Activated CD8-positive, alpha-beta memory T cell treated with anti-CD3 and anti-CD28 coated beads, Interleukin-2, amount 10 ng/mL, durations not matched to agents 7 days and 5 days (primary cell): ENCODE data around the gene POLG. TPM values are rescaled to one million over a fixed set of nuclear protein-coding genes. Genes with fewer than 3 reads are reported as not detected.
A peak's percentile ranks its signal among the peaks of the same experiment; 100 is the strongest.

Experiments used
- ATAC-seq: fragments of 150-1000 bp; cut with Tn5 transposase; one replicate; pipeline ENCODE4 v1.10.0; 2021; ENCODE audit warnings: moderate library complexity
- CTCF ChIA-PET: fragments of 350-600 bp; sonication (Branson Sonifier 250); formaldehyde crosslinking; loops from one replicate; lab custom pipeline; 2021; ENCODE audit warnings: antibody characterized with exemption; lab: Charles Lee
- DNase-seq: peaks from one replicate; pipeline ENCODE4 v3.0.0-alpha.2; 2020
- H3K27ac Mint-ChIP-seq: one replicate; pipeline ENCODE4 v1.8.0; 2021; ENCODE audit warnings: mild to moderate bottlenecking, mixed read lengths
- H3K27me3 Mint-ChIP-seq: one replicate; pipeline ENCODE4 v1.8.0; 2021; ENCODE audit warnings: mixed read lengths
- H3K36me3 Mint-ChIP-seq: one replicate; pipeline ENCODE4 v1.8.0; 2021; ENCODE audit warnings: mild to moderate bottlenecking, mixed read lengths
- H3K4me1 Mint-ChIP-seq: one replicate; pipeline ENCODE4 v1.8.0; 2021; ENCODE audit warnings: mixed read lengths
- H3K4me3 Mint-ChIP-seq: one replicate; pipeline ENCODE4 v1.8.0; 2021; ENCODE audit warnings: mild to moderate bottlenecking, moderate library complexity, mixed read lengths
- H3K9me3 Mint-ChIP-seq: one replicate; pipeline ENCODE4 v1.8.0; 2022; ENCODE audit warnings: low read depth, mixed read lengths
- total RNA-seq, 2 experiments: library from RNA; stranded (reverse); gene quantifications; one replicate each; pipeline ENCODE4 v1.2.3, GENCODE V29; 2021

Gene POLG
- total RNA-seq, 2 experiments from 2014 or later: 117 to 119 TPM

GRCh38 chr15:89358755-89359439 lies 24.3 kb upstream of the POLG start:
- peak overlapping the region; percentile 54 for H3K27ac Mint-ChIP-seq
- peak overlapping the region; percentile 73 for H3K4me3 Mint-ChIP-seq
- H3K36me3 Mint-ChIP-seq: no peaks in the 10 kb centered on the region
- DNase-seq: peak; percentile 86
- no peaks in the 10 kb centered on the region for H3K9me3 Mint-ChIP-seq
- ATAC-seq: peak; percentile 93
- H3K4me1 Mint-ChIP-seq: peaks cover 7% of the 10 kb centered on the region
- H3K27me3 Mint-ChIP-seq: peaks cover 83% of the 10 kb centered on the region
- CTCF ChIA-PET: interaction anchor here (0.6 to 11.3 kb wide), 47 partner anchors 8 to 892 kb away, joined by 3 to 154 read pairs (median 5); partner anchors contain the start of gene POLG

GRCh38 chr15:89358435-89358754 lies 23.8 kb upstream of the POLG start:
- Mint-ChIP-seq H3K4me3 (peak overlapping the region; percentile 73), H3K27me3 (peaks cover 83% of the 10 kb centered on the region), H3K27ac (no peak overlapping the region), H3K9me3 (no peaks in the 10 kb centered on the region), H3K36me3 (no peaks in the 10 kb centered on the region), H3K4me1 (peaks cover 7% of the 10 kb centered on the region)
- DNase-seq (no peak), ATAC-seq (peak; percentile 13)
- CTCF ChIA-PET: interaction anchor here (0.6 to 11.3 kb wide), 44 partner anchors 8 to 454 kb away, joined by 3 to 154 read pairs (median 6); partner anchors contain the start of gene POLG

GRCh38 chr15:89356634-89357298 lies 22.1 kb upstream of the POLG start:
- Mint-ChIP-seq H3K9me3 (no peaks in the 10 kb centered on the region), H3K4me1 (peaks cover 7% of the 10 kb centered on the region), H3K27me3 (peaks cover 80% of the 10 kb centered on the region), H3K4me3 (no peak overlapping the region), H3K27ac (no peak overlapping the region), H3K36me3 (no peaks in the 10 kb centered on the region)
- ATAC-seq: no peak
- DNase-seq: no peak
- CTCF ChIA-PET: interaction anchor here (0.7 to 11.3 kb wide), 11 partner anchors 10 to 116 kb away, joined by 3 to 154 read pairs (median 76); partner anchors contain the start of gene POLG

- no peak for ATAC-seq
- peaks cover 9% of the 10 kb centered on the region for H3K4me1 Mint-ChIP-seq
- no peaks in the 10 kb centered on the region for H3K9me3 Mint-ChIP-seq
- peaks cover 62% of the 10 kb centered on the region for H3K27me3 Mint-ChIP-seq
- H3K4me3 Mint-ChIP-seq: no peak overlapping the region
- CTCF ChIA-PET: interaction anchor here (0.7 to 11.3 kb wide), 5 partner anchors 19 to 188 kb away, joined by 3 to 120 read pairs (median 4); partner anchors contain the start of gene POLG
- no peaks in the 10 kb centered on the region for H3K36me3 Mint-ChIP-seq
- no peak for DNase-seq
- H3K27ac Mint-ChIP-seq: no peak overlapping the region
Observed at GRCh38 chr15:89353991-89354390, 19.4 kb upstream of the POLG start.

- no peak overlapping the region for H3K27ac Mint-ChIP-seq
- peaks cover 55% of the 10 kb centered on the region for H3K27me3 Mint-ChIP-seq
- no peaks in the 10 kb centered on the region for H3K9me3 Mint-ChIP-seq
- no peak for DNase-seq
- CTCF ChIA-PET: interaction anchor here (0.8 to 11.3 kb wide), 2 partner anchors 18 to 71 kb away, joined by 3 to 120 read pairs; partner anchors contain the start of gene POLG
- no peaks in the 10 kb centered on the region for H3K36me3 Mint-ChIP-seq
- H3K4me3 Mint-ChIP-seq: no peak overlapping the region
- peak; percentile 42 for ATAC-seq
- peaks cover 8% of the 10 kb centered on the region for H3K4me1 Mint-ChIP-seq
Observed at GRCh38 chr15:89352476-89352875, 17.9 kb upstream of the POLG start.

- Mint-ChIP-seq H3K27ac (no peak overlapping the region), H3K4me1 (peaks cover 8% of the 10 kb centered on the region), H3K4me3 (no peak overlapping the region), H3K9me3 (no peaks in the 10 kb centered on the region), H3K27me3 (peaks cover 45% of the 10 kb centered on the region), H3K36me3 (no peaks in the 10 kb centered on the region)
- CTCF ChIA-PET: interaction anchor here (0.7 to 11.3 kb wide), 4 partner anchors 9 to 123 kb away, joined by 3 to 120 read pairs (median 40); partner anchors contain the start of gene POLG
- DNase-seq (no peak), ATAC-seq (no peak)
Observed at GRCh38 chr15:89349206-89349558, 14.6 kb upstream of the POLG start.

- Mint-ChIP-seq H3K4me1 (peaks cover 8% of the 10 kb centered on the region), H3K27me3 (peaks cover 31% of the 10 kb centered on the region), H3K9me3 (no peaks in the 10 kb centered on the region), H3K36me3 (no peaks in the 10 kb centered on the region), H3K27ac (no peak overlapping the region), H3K4me3 (no peak overlapping the region)
- CTCF ChIA-PET: interaction anchor here (8.6 kb wide), 1 partner anchor 12 kb away, joined by 76 read pairs; no protein-coding TSS in a partner anchor
- DNase-seq (no peak), ATAC-seq (no peak)
Observed at GRCh38 chr15:89346516-89347231, 12.1 kb upstream of the POLG start.

- Mint-ChIP-seq H3K9me3 (no peaks in the 10 kb centered on the region), H3K27ac (no peak overlapping the region), H3K36me3 (no peaks in the 10 kb centered on the region), H3K4me3 (no peak overlapping the region), H3K4me1 (peaks cover 8% of the 10 kb centered on the region), H3K27me3 (peaks cover 37% of the 10 kb centered on the region)
- no peak for DNase-seq
- no peak for ATAC-seq
- CTCF ChIA-PET: interaction anchor here (1.1 to 8.6 kb wide), 2 partner anchors 13 to 89 kb away, joined by 3 to 76 read pairs; no protein-coding TSS in a partner anchor
Observed at GRCh38 chr15:89345248-89345647, 10.6 kb upstream of the POLG start.

GRCh38 chr15:89342840-89343239 lies 8.2 kb upstream of the POLG start:
- no peak overlapping the region for H3K4me3 Mint-ChIP-seq
- H3K9me3 Mint-ChIP-seq: no peaks in the 10 kb centered on the region
- H3K4me1 Mint-ChIP-seq: peaks cover 3% of the 10 kb centered on the region
- no peak overlapping the region for H3K27ac Mint-ChIP-seq
- ATAC-seq (no peak), DNase-seq (no peak)
- CTCF ChIA-PET: interaction anchor here (8.6 kb wide), 1 partner anchor 16 kb away, joined by 76 read pairs; no protein-coding TSS in a partner anchor
- H3K36me3 Mint-ChIP-seq: no peaks in the 10 kb centered on the region
- H3K27me3 Mint-ChIP-seq: peaks cover 30% of the 10 kb centered on the region

GRCh38 chr15:89341316-89342005 lies 6.8 kb upstream of the POLG start:
- CTCF ChIA-PET: interaction anchor here (0.8 kb wide), 1 partner anchor 18 kb away, joined by 4 read pairs; no protein-coding TSS in a partner anchor
- no peak overlapping the region for H3K27ac Mint-ChIP-seq

GRCh38 chr15:89340573-89340972 lies 5.9 kb upstream of the POLG start:
- DNase-seq (no peak), ATAC-seq (no peak)

More at GRCh38 chr15:89341316-89342005, 6.8 kb upstream of the POLG start:
- H3K4me1 Mint-ChIP-seq: peaks cover 5% of the 10 kb centered on the region
- H3K27me3 Mint-ChIP-seq: peaks cover 27% of the 10 kb centered on the region
- ATAC-seq (no peak), DNase-seq (no peak)
- H3K36me3 Mint-ChIP-seq: no peaks in the 10 kb centered on the region
- H3K9me3 Mint-ChIP-seq: no peaks in the 10 kb centered on the region
- no peak overlapping the region for H3K4me3 Mint-ChIP-seq

GRCh38 chr15:89338036-89338435 lies 3.4 kb upstream of the POLG start:
- H3K4me3 Mint-ChIP-seq: no peak overlapping the region
- H3K4me1 Mint-ChIP-seq: peaks cover 17% of the 10 kb centered on the region
- peaks cover 19% of the 10 kb centered on the region for H3K27me3 Mint-ChIP-seq
- no peak for ATAC-seq
- no peak for DNase-seq
- no peak overlapping the region for H3K27ac Mint-ChIP-seq
- peaks cover 7% of the 10 kb centered on the region for H3K36me3 Mint-ChIP-seq
- H3K9me3 Mint-ChIP-seq: no peaks in the 10 kb centered on the region
- CTCF ChIA-PET: interaction anchor here (0.7 to 12.2 kb wide), 4 partner anchors 17 to 80 kb away, joined by 3 to 120 read pairs (median 4); no protein-coding TSS in a partner anchor

More at GRCh38 chr15:89340573-89340972, 5.9 kb upstream of the POLG start:
- Mint-ChIP-seq H3K27ac (no peak overlapping the region), H3K4me1 (peaks cover 7% of the 10 kb centered on the region), H3K36me3 (no peaks in the 10 kb centered on the region), H3K27me3 (peaks cover 23% of the 10 kb centered on the region), H3K9me3 (no peaks in the 10 kb centered on the region), H3K4me3 (no peak overlapping the region)
- CTCF ChIA-PET: interaction anchor here (12.2 kb wide), 1 partner anchor 14 kb away, joined by 120 read pairs; no protein-coding TSS in a partner anchor
